MCF 10A (cell line): ENCODE measurements around the gene FEZ2. TPM values are rescaled to one million over a fixed set of nuclear protein-coding genes. Genes with fewer than 3 reads are reported as not detected.

ENCODE experiments used
- BruUV-seq: library from RNA; stranded (reverse); fragments of 400-500 nt; replicated peaks from 2 replicates; lab custom pipeline; 2021; lab: Mats Ljungman, UMichigan
- CTCF ChIA-PET: fragments of 300-600 bp; sonication (Branson Sonifier 250); formaldehyde crosslinking; extraction: SDS; loops from one replicate; lab custom pipeline; 2021; ENCODE audit warnings: antibody characterized with exemption, inconsistent platforms; lab: Yijun Ruan, JAX
- POLR2A ChIA-PET: fragments of 300-600, 350-650 bp; sonication (Branson Sonifier 250); formaldehyde crosslinking; extraction: SDS; loops from one replicate; lab custom pipeline; 2020; ENCODE audit warnings: antibody characterized with exemption, inconsistent platforms; lab: Yijun Ruan, JAX
- DNase-seq: peaks from one replicate; pipeline ENCODE4 v3.0.0-alpha.2; 2018; ENCODE audit not compliant: unreplicated experiment
- H3K27ac Mint-ChIP-seq: one replicate; pipeline ENCODE4 v1.8.0; 2022; ENCODE audit warnings: mild to moderate bottlenecking, low read depth, mixed read lengths; ENCODE audit not compliant: unreplicated experiment
- H3K27me3 Mint-ChIP-seq: one replicate; pipeline ENCODE4 v1.8.0; 2022; ENCODE audit warnings: mixed read lengths; ENCODE audit not compliant: insufficient read depth, unreplicated experiment
- H3K36me3 Mint-ChIP-seq: one replicate; pipeline ENCODE4 v1.8.0; 2022; ENCODE audit warnings: mild to moderate bottlenecking, moderate library complexity, mixed read lengths; ENCODE audit not compliant: insufficient read depth, unreplicated experiment
- H3K4me1 Mint-ChIP-seq: one replicate; pipeline ENCODE4 v1.8.0; 2022; ENCODE audit warnings: mixed read lengths; ENCODE audit not compliant: insufficient read depth, unreplicated experiment
- H3K4me3 Mint-ChIP-seq: one replicate; pipeline ENCODE4 v1.8.0; 2022; ENCODE audit warnings: mild to moderate bottlenecking, moderate library complexity, mixed read lengths; ENCODE audit not compliant: unreplicated experiment
- H3K9me3 Mint-ChIP-seq: one replicate; pipeline ENCODE4 v1.8.0; 2022; ENCODE audit warnings: mixed read lengths; ENCODE audit not compliant: unreplicated experiment
- CTCF ChIP-seq: fragments of 200-600 bp; IDR thresholded peaks from one replicate; pipeline ENCODE4 v1.8.0; 2022; ENCODE audit warnings: antibody characterized with exemption, mild to moderate bottlenecking; ENCODE audit not compliant: unreplicated experiment
- intact Hi-C: fragments of 100-400 bp; cut with micrococcal nuclease; formaldehyde crosslinking; loops from 2 replicates; pipeline ENCODE4 v1.14.1; 2022
- total RNA-seq: library from RNA; stranded (reverse); gene quantifications from 2 replicates; pipeline ENCODE4 v1.2.3, GENCODE V29; 2022

The FEZ2 gene
- total RNA-seq, 1 experiment from 2014 or later: 31.9 TPM

- intact Hi-C loops: no loop called here
- BruUV-seq: no TSS peak
- Mint-ChIP-seq H3K27me3 (no peaks in the 10 kb centered on the region), H3K36me3 (no peaks in the 10 kb centered on the region), H3K9me3 (no peaks in the 10 kb centered on the region), H3K27ac (no peak overlapping the region), H3K4me3 (no peak overlapping the region), H3K4me1 (no peaks in the 10 kb centered on the region)
- ChIA-PET CTCF (no interaction called here), POLR2A (interaction anchor here (0.6 to 0.7 kb wide), 3 partner anchors 8 to 191 kb away, joined by 3 read pairs; no protein-coding TSS in a partner anchor)
- no peak for DNase-seq
- TF ChIP-seq CTCF: no peak
Measured at GRCh38 chr2:36626756-36627155, 28.8 kb upstream of the FEZ2 start.

GRCh38 chr2:36626071-36626470 is 28.1 kb upstream of the FEZ2 start:
- H3K27me3 Mint-ChIP-seq: no peaks in the 10 kb centered on the region
- H3K4me1 Mint-ChIP-seq: no peaks in the 10 kb centered on the region
- no peak for DNase-seq
- H3K9me3 Mint-ChIP-seq: no peaks in the 10 kb centered on the region
- H3K36me3 Mint-ChIP-seq: no peaks in the 10 kb centered on the region
- H3K4me3 Mint-ChIP-seq: no peak overlapping the region
- TF ChIP-seq CTCF: no peak
- intact Hi-C loops: no loop called here
- BruUV-seq: no TSS peak
- ChIA-PET POLR2A (no interaction called here), CTCF (no interaction called here)
- H3K27ac Mint-ChIP-seq: no peak overlapping the region

- no peaks in the 10 kb centered on the region for H3K27me3 Mint-ChIP-seq
- CTCF ChIA-PET: interaction anchor here (0.7 kb wide), 1 partner anchor 161 kb away, joined by 3 read pairs; no protein-coding TSS in a partner anchor
- intact Hi-C loops: no loop called here
- no peak overlapping the region for H3K4me3 Mint-ChIP-seq
- no peaks in the 10 kb centered on the region for H3K36me3 Mint-ChIP-seq
- no peak for DNase-seq
- no peak for TF ChIP-seq CTCF
- no peaks in the 10 kb centered on the region for H3K9me3 Mint-ChIP-seq
- POLR2A ChIA-PET: interaction anchor here (0.6 kb wide), 1 partner anchor 270 kb away, joined by 3 read pairs; no protein-coding TSS in a partner anchor
- no peak overlapping the region for H3K27ac Mint-ChIP-seq
- no TSS peak for BruUV-seq
- H3K4me1 Mint-ChIP-seq: no peaks in the 10 kb centered on the region
Measured at GRCh38 chr2:36625304-36625703, 27.3 kb upstream of the FEZ2 start.

GRCh38 chr2:36620321-36620720 is 22.4 kb upstream of the FEZ2 start:
- Mint-ChIP-seq H3K27ac (no peak overlapping the region), H3K36me3 (no peaks in the 10 kb centered on the region), H3K4me1 (peaks cover 3% of the 10 kb centered on the region), H3K4me3 (no peak overlapping the region), H3K27me3 (no peaks in the 10 kb centered on the region), H3K9me3 (no peaks in the 10 kb centered on the region)
- no TSS peak for BruUV-seq
- DNase-seq: no peak
- intact Hi-C loops: no loop called here
- POLR2A ChIA-PET: interaction anchor here (0.7 kb wide), 1 partner anchor 60 kb away, joined by 3 read pairs; no protein-coding TSS in a partner anchor
- TF ChIP-seq CTCF: no peak
- CTCF ChIA-PET: interaction anchor here (1.0 kb wide), 1 partner anchor 51 kb away, joined by 3 read pairs; no protein-coding TSS in a partner anchor
